H1 (cell line): ENCODE results near the gene KLHL21. TPM values are rescaled to one million over a fixed set of nuclear protein-coding genes. Genes with fewer than 3 reads are reported as not detected.
A peak's percentile ranks its signal among the peaks of the same experiment; 100 is the strongest.

Experiments used
- CTCF ChIA-PET: fragments of 300-600 bp; sonication (Branson Sonifier 250); formaldehyde crosslinking; loops from one replicate; lab custom pipeline; 2021; ENCODE audit not compliant: partially characterized antibody; lab: Charles Lee
- POLR2A ChIA-PET: fragments of 300-600 bp; sonication (Branson Sonifier 250); formaldehyde crosslinking; loops from one replicate; lab custom pipeline; 2021; ENCODE audit warnings: inconsistent platforms; ENCODE audit not compliant: partially characterized antibody; lab: Charles Lee
- DNase-seq, 2 experiments: peaks; one replicate each; pipeline versions ENCODE4 v3.0.0 to v3.0.0-alpha.2; 2010 to 2022; ENCODE audit warnings: low spot score in 2 of 2, low read depth in 1 of 2, mixed read lengths in 1 of 2
- FAIRE-seq: peaks from 2 replicates; lab custom pipeline; 2011; peaks lifted over from hg19 to GRCh38; lab: Jason Lieb, UNC
- H2AFZ ChIP-seq: 2 replicates; pipeline ENCODE4 v1.8.1; 2012; ENCODE audit warnings: low read length, inconsistent platforms
- H2AK5ac ChIP-seq: 2 replicates; pipeline ENCODE4 v1.6.1; 2013; ENCODE audit warnings: low read depth, low read length
- H2BK120ac ChIP-seq: replicated peaks from 2 replicates; pipeline ENCODE3; 2013; ENCODE audit warnings: low read depth, low read length, inconsistent platforms
- H2BK12ac ChIP-seq: 2 replicates; pipeline ENCODE4 v1.6.1; 2013; ENCODE audit warnings: low read depth, low read length
- H2BK15ac ChIP-seq: 2 replicates; pipeline ENCODE4 v1.6.1; 2013; ENCODE audit warnings: low read length
- H2BK20ac ChIP-seq: 2 replicates; pipeline ENCODE4 v1.6.1; 2013; ENCODE audit warnings: low read length
- H2BK5ac ChIP-seq: 2 replicates; pipeline ENCODE4 v1.6.1; 2013; ENCODE audit warnings: low read depth, low read length
- H3K14ac ChIP-seq: 2 replicates; pipeline ENCODE4 v1.6.1; 2013; ENCODE audit warnings: inconsistent platforms; ENCODE audit not compliant: insufficient read length
- H3K18ac ChIP-seq: 2 replicates; pipeline ENCODE4 v1.6.1; 2013; ENCODE audit warnings: low read length; ENCODE audit errors: extremely low read depth
- H3K23ac ChIP-seq: 2 replicates; pipeline ENCODE4 v1.6.1; 2013; ENCODE audit warnings: inconsistent platforms; ENCODE audit not compliant: insufficient read length
- H3K23me2 ChIP-seq: 2 replicates; pipeline ENCODE4 v1.6.1; 2013; ENCODE audit warnings: low read depth, low read length
- H3K27ac ChIP-seq: 2 replicates; pipeline ENCODE4 v1.6.1; 2011; ENCODE audit warnings: low read depth, low read length, inconsistent platforms
- H3K27me3 ChIP-seq, 4 experiments: replicated peaks in 1 of 4; 1 replicate in 1 of 4; 2 replicates in 3 of 4; pipeline versions ENCODE4 v1.6.1 to v1.8.1; 2011 to 2013; ENCODE audit warnings: low read length in 3 of 4, mild to moderate bottlenecking in 3 of 4, inconsistent platforms in 2 of 4, mixed read lengths in 2 of 4, moderate library complexity in 1 of 4; ENCODE audit not compliant: control insufficient read depth in 3 of 4, insufficient read depth in 3 of 4; ENCODE audit errors: extremely low read depth in 1 of 4
- H3K36me3 ChIP-seq, 4 experiments: 2 replicates each; pipeline versions ENCODE4 v1.6.1 to v1.8.1; 2011 to 2013; ENCODE audit warnings: mild to moderate bottlenecking in 4 of 4, low read length in 3 of 4, moderate library complexity in 2 of 4, control low read depth in 1 of 4, inconsistent platforms in 1 of 4; ENCODE audit not compliant: insufficient read depth in 4 of 4, control insufficient read depth in 2 of 4
- H3K4ac ChIP-seq: replicated peaks from 2 replicates; pipeline ENCODE3; 2013; ENCODE audit warnings: low read length, low read depth, mixed read lengths, inconsistent platforms; ENCODE audit not compliant: insufficient read length
- H3K4me1 ChIP-seq, 4 experiments: replicated peaks in 1 of 4; 1 replicate in 1 of 4; 2 replicates in 3 of 4; pipeline versions ENCODE4 v1.6.1 to v1.8.1; 2011 to 2013; ENCODE audit warnings: low read length in 3 of 4, inconsistent platforms in 2 of 4, mixed read lengths in 1 of 4; ENCODE audit not compliant: insufficient read depth in 4 of 4, control insufficient read depth in 3 of 4
- H3K4me2 ChIP-seq, 2 experiments: 2 replicates each; pipeline versions ENCODE4 v1.6.1 to v1.8.1; 2011 to 2013; ENCODE audit warnings: low read depth in 2 of 2, low read length in 2 of 2, control low read depth in 1 of 2, inconsistent platforms in 1 of 2, mild to moderate bottlenecking in 1 of 2; ENCODE audit not compliant: insufficient read depth in 1 of 2
- H3K4me3 ChIP-seq, 4 experiments: fragments of 200-600, 300-600 bp in 1 of 4; sonication (generic), shearing (Covaris generic), sonication (Bioruptor Twin) in 1 of 4; 2 replicates each; pipeline versions ENCODE4 v1.5.1 to v1.8.1; 2011 to 2016; ENCODE audit warnings: low read length in 4 of 4, low read depth in 3 of 4, control low read depth in 2 of 4, inconsistent platforms in 2 of 4, mild to moderate bottlenecking in 2 of 4, mixed read lengths in 1 of 4, moderate library complexity in 1 of 4; ENCODE audit not compliant: insufficient read depth in 2 of 4; ENCODE audit errors: extremely low read depth in 1 of 4
- H3K56ac ChIP-seq: replicated peaks from 2 replicates; pipeline ENCODE3; 2013; ENCODE audit warnings: low read depth, mild to moderate bottlenecking, mixed read lengths, low read length, inconsistent platforms; ENCODE audit not compliant: insufficient read length
- H3K79me1 ChIP-seq: 2 replicates; pipeline ENCODE4 v1.6.1; 2013; ENCODE audit warnings: low read depth, low read length, control low read depth
- H3K79me2 ChIP-seq, 2 experiments: 2 replicates each; pipeline versions ENCODE4 v1.6.1 to v1.8.1; 2012 to 2013; ENCODE audit warnings: low read length in 2 of 2, mild to moderate bottlenecking in 2 of 2, inconsistent platforms in 1 of 2; ENCODE audit not compliant: insufficient read depth in 2 of 2, control insufficient read depth in 1 of 2
- H3K9ac ChIP-seq, 4 experiments: replicated peaks in 1 of 4; 1 replicate in 1 of 4; 2 replicates in 3 of 4; pipeline versions ENCODE4 v1.6.1 to v1.8.1; 2011 to 2013; ENCODE audit warnings: low read depth in 3 of 4, low read length in 3 of 4, control low read depth in 2 of 4, mild to moderate bottlenecking in 2 of 4, moderate library complexity in 2 of 4, inconsistent platforms in 1 of 4; ENCODE audit errors: extremely low read depth in 1 of 4
- H3K9me3 ChIP-seq, 2 experiments: 2 replicates each; pipeline versions ENCODE4 v1.6.1 to v1.8.1; 2012 to 2013; ENCODE audit warnings: mild to moderate bottlenecking in 2 of 2, moderate library complexity in 2 of 2, control low read depth in 1 of 2, inconsistent platforms in 1 of 2, low read depth in 1 of 2, low read length in 1 of 2, mixed read lengths in 1 of 2; ENCODE audit not compliant: insufficient read depth in 2 of 2
- H4K20me1 ChIP-seq, 2 experiments: replicated peaks in 1 of 2; 2 replicates each; pipeline versions ENCODE3 to v1.8.1; 2011 to 2013; ENCODE audit warnings: inconsistent platforms in 2 of 2, low read length in 2 of 2, mild to moderate bottlenecking in 1 of 2; ENCODE audit not compliant: insufficient read depth in 2 of 2, control insufficient read depth in 1 of 2
- H4K5ac ChIP-seq: 2 replicates; pipeline ENCODE4 v1.6.1; 2013; ENCODE audit warnings: low read length, low read depth, mixed read lengths, inconsistent platforms; ENCODE audit not compliant: insufficient read length
- H4K8ac ChIP-seq: 2 replicates; pipeline ENCODE4 v1.8.0; 2013; ENCODE audit warnings: mild to moderate bottlenecking, moderate library complexity, low read length, inconsistent platforms; ENCODE audit not compliant: insufficient read depth; ENCODE audit errors: extremely low read depth
- H4K91ac ChIP-seq: replicated peaks from 2 replicates; pipeline ENCODE3; 2013; ENCODE audit warnings: low read length, mixed read lengths, inconsistent platforms; ENCODE audit not compliant: insufficient read length
- ASH2L ChIP-seq: fragments of 200-600, 300-600 bp; sonication (generic); IDR thresholded peaks from one replicate; pipeline ENCODE4 v1.7.1; 2017; ENCODE audit warnings: low read length
- JUND ChIP-seq: IDR thresholded peaks from 2 replicates; pipeline ENCODE4 v1.6.1; 2011; ENCODE audit warnings: mild to moderate bottlenecking, improper control_type of control experiment, low read length
- NANOG ChIP-seq: IDR thresholded peaks from 2 replicates; pipeline ENCODE4 v1.6.1; 2011; ENCODE audit warnings: low read length, low read depth, mild to moderate bottlenecking, inconsistent platforms; ENCODE audit not compliant: insufficient read depth, poor library complexity, severe bottlenecking
- POLR2A ChIP-seq, 2 experiments: IDR thresholded peaks; 1 replicate in 1 of 2; 2 replicates in 1 of 2; pipeline ENCODE4 v1.6.1; 2011; ENCODE audit warnings: low read depth in 2 of 2, low read length in 2 of 2, mild to moderate bottlenecking in 2 of 2; ENCODE audit errors: control extremely low read depth in 1 of 2
- RBBP5 ChIP-seq: IDR thresholded peaks from 2 replicates; pipeline ENCODE4 v1.7.1; 2012; ENCODE audit warnings: low read depth, mild to moderate bottlenecking, inconsistent platforms, low read length, moderate library complexity, borderline replicate concordance
- RFX5 ChIP-seq: IDR thresholded peaks from 2 replicates; pipeline ENCODE4 v1.6.1; 2011; ENCODE audit warnings: low read depth, low read length, improper control_type of control experiment, borderline replicate concordance
- SP1 ChIP-seq: IDR thresholded peaks from 2 replicates; pipeline ENCODE4 v1.6.1; 2011; ENCODE audit warnings: low read depth, low read length
- SRF ChIP-seq: IDR thresholded peaks from 2 replicates; pipeline ENCODE4 v1.6.1; 2011; ENCODE audit warnings: mild to moderate bottlenecking, low read depth, low read length, moderate library complexity
- TBP ChIP-seq: IDR thresholded peaks from 2 replicates; pipeline ENCODE4 v1.6.1; 2011; ENCODE audit warnings: low read depth, low read length, improper control_type of control experiment
- TEAD4 ChIP-seq: IDR thresholded peaks from 2 replicates; pipeline ENCODE4 v1.6.1; 2012; ENCODE audit warnings: low read depth, low read length, inconsistent platforms, mixed read lengths
- ZNF274 ChIP-seq: IDR thresholded peaks from 2 replicates; pipeline ENCODE4 v1.7.0; 2012; ENCODE audit warnings: low read length, borderline replicate concordance; ENCODE audit errors: extremely low read depth
- WGBS, 2 experiments: shearing (Covaris generic) in 1 of 2; methylation state at CpG; one replicate each; pipeline versions ENCODE4 v1.1.6 to v1.1.7; 2013 to 2015; ENCODE audit warnings: low lambda C conversion rate in 2 of 2, mixed read lengths in 2 of 2, inconsistent platforms in 1 of 2, low coverage in 1 of 2, missing lambda C conversion rate in 1 of 2; ENCODE audit not compliant: insufficient replicate concordance in 2 of 2, insufficient coverage in 1 of 2, insufficient read length in 1 of 2; ENCODE audit errors: extremely low coverage in 1 of 2, missing lambda C conversion rate in 1 of 2; 5-methylcytosine and 5-hydroxymethylcytosine counted together
- polyA plus RNA-seq, 7 experiments: library from polyadenylated mRNA; depleted of rRNA in 3 of 7; stranded (reverse) in 5 of 7; unstranded in 2 of 7; fragments of >200 nt in 5 of 7; fragments of 200-250 nt in 2 of 7; gene quantifications; 1 replicate in 5 of 7; 2 replicates in 1 of 7; 4 replicates in 1 of 7; pipeline versions ENCODE4 v1.2.1 to v1.2.3, GENCODE V29; 2011 to 2013; ENCODE audit warnings: missing spikeins in 2 of 7, mixed read lengths in 2 of 7
- total RNA-seq: library from RNA; stranded (reverse); fragmentation: NEBNext Ultra II Directional; extraction: Animal tissue kit (Norgen Biotek cat#: 25700); gene quantifications from 2 replicates; pipeline ENCODE4 v1.2.1, GENCODE V29; 2021
- TF ChIP-seq, protein P1 (sequence below): IDR thresholded peaks from 2 replicates; pipeline ENCODE4 v1.6.1; 2012; ENCODE audit warnings: inconsistent platforms

KLHL21 gene
- total and polyA plus RNA-seq, 2 of the 8 experiments (the other 6 are each of a cell fraction or from before 2014, with no cell fraction given) = 11.9 to 22.3 TPM

DNA sequence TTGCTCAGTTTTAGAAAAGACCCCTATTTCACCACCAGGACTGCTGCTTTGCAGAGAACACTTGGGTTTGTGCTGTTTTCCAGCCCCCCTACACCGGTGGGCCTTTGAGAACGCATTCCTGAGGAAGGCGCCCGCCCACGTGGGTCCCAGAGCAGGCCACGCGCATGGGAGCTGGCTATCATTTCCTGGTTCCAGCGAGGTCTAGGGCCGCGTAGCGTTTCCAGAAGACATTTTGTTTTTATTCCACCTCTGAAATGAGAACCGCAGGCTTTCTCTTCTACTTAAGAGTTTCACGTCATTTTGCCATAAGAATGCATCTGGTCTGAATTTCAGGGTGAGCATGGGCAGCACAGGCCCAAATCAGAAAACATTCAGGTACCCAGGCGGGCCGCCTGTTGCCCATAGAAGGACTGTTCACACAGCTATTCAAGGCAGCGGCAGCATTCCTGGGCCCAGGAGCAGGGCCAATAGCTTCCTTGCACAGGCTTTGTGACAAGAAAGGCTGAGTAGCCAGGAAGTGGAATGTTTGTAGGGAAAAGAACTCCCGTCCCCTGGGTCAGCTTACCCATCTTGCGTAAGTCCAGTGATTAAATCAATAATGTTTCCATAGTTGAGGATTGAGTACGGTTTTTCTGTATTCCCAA lies 1.4 kb upstream of the KLHL21 start:
- peak overlapping the region; percentile 12 for H3K4ac ChIP-seq
- peak overlapping the region; percentile 91 to 94 for H3K4me2 ChIP-seq
- ChIA-PET POLR2A (interaction anchor here (0.7 to 10.8 kb wide), 20 partner anchors 6 to 814 kb away, joined by 3 to 196 read pairs (median 4); partner anchors contain the start of genes NOL9, PHF13, TAS1R1 and THAP3), CTCF (interaction anchor here (0.7 to 3.0 kb wide), 9 partner anchors 13 to 372 kb away, joined by 3 to 9 read pairs (median 4); partner anchors contain the start of gene THAP3)
- H2BK5ac ChIP-seq = peak overlapping the region; percentile 55
- H3K4me1 ChIP-seq = peaks cover 2 to 13% (median 9%) of the 10 kb centered on the region in 4 experiments
- peaks cover 19% of the 10 kb centered on the region for H3K79me1 ChIP-seq
- no peaks in the 10 kb centered on the region; a peak in 1 of 7 replicates for H3K27me3 ChIP-seq
- peak overlapping the region; percentile 99; the same call in 1 of the 2 replicates for H2BK12ac ChIP-seq
- peak overlapping the region; percentile 7 for H4K5ac ChIP-seq
- H2BK20ac ChIP-seq = no peak overlapping the region
- no peak overlapping the region for H3K23ac ChIP-seq
- WGBS, 2 experiments = 19% methylated on average over 19 of the region's 19 CpGs; no CpG with 5 or more reads in 1 of the 2 experiments
- peak overlapping the region; percentile 92; the same call in 1 of the 2 replicates for H2BK15ac ChIP-seq
- peaks cover 1 to 4% (median 4%) of the 10 kb centered on the region in 4 experiments; a peak in 5 of 8 replicates for H3K36me3 ChIP-seq
- FAIRE-seq (peak; percentile 84), DNase-seq (peak; percentile 69 to 78)
- peak overlapping the region; percentile 82; the same call in 1 of the 2 replicates for H4K8ac ChIP-seq
- peaks cover 13 to 20% of the 10 kb centered on the region in 2 experiments for H4K20me1 ChIP-seq
- no peaks in the 10 kb centered on the region for H3K9me3 ChIP-seq
- H2AFZ ChIP-seq = no peak overlapping the region
- peak overlapping the region; percentile 95 for H3K18ac ChIP-seq
- peak overlapping the region; percentile 75 to 92 (median 86); a peak in 6 of 8 replicates for H3K4me3 ChIP-seq
- H3K56ac ChIP-seq = no peak overlapping the region
- H3K14ac ChIP-seq = no peak overlapping the region
- H2AK5ac ChIP-seq = no peak overlapping the region
- no peak overlapping the region for H2BK120ac ChIP-seq
- peak overlapping the region; percentile 60 for H3K27ac ChIP-seq
- peaks cover 22 to 32% of the 10 kb centered on the region in 2 experiments; a peak in 3 of 4 replicates for H3K79me2 ChIP-seq
- peak overlapping the region; percentile 25 for H4K91ac ChIP-seq
- peaks cover 18% of the 10 kb centered on the region for H3K23me2 ChIP-seq
- H3K9ac ChIP-seq = peak overlapping the region in 3 of 4 experiments; percentile 55 to 71 (median 66); a peak in 5 of 7 replicates
- no peak for TF ChIP-seq RFX5
- TF ChIP-seq, protein P1, sequence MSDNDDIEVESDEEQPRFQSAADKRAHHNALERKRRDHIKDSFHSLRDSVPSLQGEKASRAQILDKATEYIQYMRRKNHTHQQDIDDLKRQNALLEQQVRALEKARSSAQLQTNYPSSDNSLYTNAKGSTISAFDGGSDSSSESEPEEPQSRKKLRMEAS = peak; percentile 86
- TF ChIP-seq JUND = no peak
- TF ChIP-seq TBP = peak; percentile 61
- no peak for TF ChIP-seq RBBP5
- TF ChIP-seq ASH2L = peak; percentile 22
- peak in 1 of 2 experiments; percentile 74; a peak in 2 of 3 replicates for TF ChIP-seq POLR2A (IDR thresholded peaks at IDR 0.05; ENCODE audit: control extremely low read depth in 1 of 2, low read depth in 2 of 2, low read length in 2 of 2)
- no peak for TF ChIP-seq ZNF274
- TF ChIP-seq SP1 = peak; percentile 70
- TF ChIP-seq SRF = peak; percentile 95
- TF ChIP-seq TEAD4 = peak; percentile 80
- TF ChIP-seq NANOG = no peak
